ENCODE data around the gene THSD7A. TPM values are rescaled to one million over a fixed set of nuclear protein-coding genes. Genes with fewer than 3 reads are reported as not detected.

THSD7A gene
- total RNA-seq, 4 donors from 2014 or later, result 16.2 to 36.4 (median 21.5) TPM

DNA sequence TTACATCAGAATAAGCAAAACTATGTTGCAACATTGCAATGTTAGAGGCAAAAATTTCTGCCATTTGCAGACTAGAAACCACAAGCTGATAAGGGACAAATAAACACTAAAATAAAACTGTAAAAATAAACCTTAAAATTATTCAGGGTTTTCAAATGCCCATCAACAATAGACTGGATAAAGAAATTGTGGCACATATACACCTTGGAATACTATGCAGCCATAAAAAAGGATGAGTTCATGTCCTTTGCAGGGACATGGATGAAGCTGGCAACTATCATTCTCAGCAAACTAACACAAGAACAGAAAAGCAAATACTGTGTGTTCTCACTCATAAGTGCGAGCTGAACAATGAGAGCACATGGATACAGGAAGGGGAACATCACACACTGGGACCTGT lies 473.4 kb downstream of the THSD7A start:
- no peak for DNase-seq
- H3K27ac ChIP-seq, result no peak overlapping the region
- H3K4me3 ChIP-seq, result no peak overlapping the region
- H3K4me1 ChIP-seq, result no peaks in the 10 kb centered on the region
- intact Hi-C loops (cut with DNase I; ENCODE audit: low total_unique reads), result no loop called here
- H3K36me3 ChIP-seq, result no peaks in the 10 kb centered on the region
- no peaks in the 10 kb centered on the region for H3K9me3 ChIP-seq
- no peaks in the 10 kb centered on the region for H3K27me3 ChIP-seq
- no peak for TF ChIP-seq POLR2A (IDR thresholded peaks at IDR 0.05)
- TF ChIP-seq, protein P1, sequence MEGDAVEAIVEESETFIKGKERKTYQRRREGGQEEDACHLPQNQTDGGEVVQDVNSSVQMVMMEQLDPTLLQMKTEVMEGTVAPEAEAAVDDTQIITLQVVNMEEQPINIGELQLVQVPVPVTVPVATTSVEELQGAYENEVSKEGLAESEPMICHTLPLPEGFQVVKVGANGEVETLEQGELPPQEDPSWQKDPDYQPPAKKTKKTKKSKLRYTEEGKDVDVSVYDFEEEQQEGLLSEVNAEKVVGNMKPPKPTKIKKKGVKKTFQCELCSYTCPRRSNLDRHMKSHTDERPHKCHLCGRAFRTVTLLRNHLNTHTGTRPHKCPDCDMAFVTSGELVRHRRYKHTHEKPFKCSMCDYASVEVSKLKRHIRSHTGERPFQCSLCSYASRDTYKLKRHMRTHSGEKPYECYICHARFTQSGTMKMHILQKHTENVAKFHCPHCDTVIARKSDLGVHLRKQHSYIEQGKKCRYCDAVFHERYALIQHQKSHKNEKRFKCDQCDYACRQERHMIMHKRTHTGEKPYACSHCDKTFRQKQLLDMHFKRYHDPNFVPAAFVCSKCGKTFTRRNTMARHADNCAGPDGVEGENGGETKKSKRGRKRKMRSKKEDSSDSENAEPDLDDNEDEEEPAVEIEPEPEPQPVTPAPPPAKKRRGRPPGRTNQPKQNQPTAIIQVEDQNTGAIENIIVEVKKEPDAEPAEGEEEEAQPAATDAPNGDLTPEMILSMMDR (IDR thresholded peaks at IDR 0.05), result no peak

DNA sequence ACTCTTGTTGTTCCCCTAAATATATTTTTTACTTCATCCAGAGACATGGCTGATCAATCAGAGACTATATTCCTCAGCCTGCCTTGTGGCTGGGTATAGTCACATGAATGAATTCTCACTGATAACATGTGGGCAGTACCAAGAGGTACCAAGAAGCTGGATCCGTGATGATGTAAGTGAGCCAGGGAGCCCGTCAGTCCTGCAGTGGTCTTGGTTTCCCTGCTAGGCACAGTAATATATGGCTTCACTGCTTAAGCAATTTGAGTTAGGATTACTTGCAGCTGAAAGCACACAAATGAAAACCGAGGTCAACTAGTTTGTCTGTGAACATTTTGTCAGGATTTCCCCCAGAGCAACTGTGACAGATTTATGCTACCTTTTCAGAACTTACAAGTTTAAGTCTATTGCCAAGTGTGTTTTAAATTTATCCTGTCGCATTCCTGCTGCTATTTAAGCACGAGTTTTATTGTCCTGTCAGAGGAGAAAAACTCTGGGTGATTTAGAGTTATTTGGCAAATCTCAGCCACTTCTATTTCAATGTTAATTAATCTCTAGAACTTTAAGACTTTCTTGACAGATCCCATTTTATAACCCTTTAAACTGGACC lies 476.5 kb downstream of the THSD7A start:
- Histone ChIP-seq H3K4me3 (no peak overlapping the region), H3K9me3 (no peaks in the 10 kb centered on the region), H3K4me1 (no peaks in the 10 kb centered on the region), H3K27ac (no peak overlapping the region), H3K36me3 (no peaks in the 10 kb centered on the region), H3K27me3 (no peaks in the 10 kb centered on the region)
- intact Hi-C loops (cut with DNase I; ENCODE audit: low total_unique reads), result no loop called here
- TF ChIP-seq POLR2A (IDR thresholded peaks at IDR 0.05), result no peak
- TF ChIP-seq, protein P1 (IDR thresholded peaks at IDR 0.05), result no peak
- no peak for DNase-seq

DNA sequence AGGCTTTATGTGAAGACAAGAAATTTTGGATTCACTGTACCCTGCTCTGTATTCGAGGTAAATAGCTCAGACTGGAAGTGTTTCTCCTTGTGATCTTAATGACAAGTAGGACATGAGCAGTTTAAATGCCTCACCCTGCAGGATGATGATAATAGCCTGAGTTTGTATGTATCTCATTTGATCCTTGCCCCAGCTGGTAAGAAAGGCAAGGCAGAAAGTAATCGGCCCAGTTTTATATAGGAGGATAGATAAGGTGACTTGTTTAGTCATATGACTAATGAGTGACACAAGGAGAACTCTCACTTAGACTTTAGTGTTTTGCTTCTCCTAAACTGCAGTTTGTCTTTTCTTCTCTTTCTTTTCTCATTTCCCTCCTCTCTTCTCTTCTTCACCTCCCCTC lies 485.7 kb downstream of the THSD7A start:
- no peaks in the 10 kb centered on the region for H3K9me3 ChIP-seq
- no peak overlapping the region for H3K4me3 ChIP-seq
- H3K36me3 ChIP-seq, result no peaks in the 10 kb centered on the region
- no peak for DNase-seq
- no peaks in the 10 kb centered on the region for H3K27me3 ChIP-seq
- H3K27ac ChIP-seq, result no peak overlapping the region
- no peak for TF ChIP-seq POLR2A (IDR thresholded peaks at IDR 0.05)
- TF ChIP-seq, protein P1 (IDR thresholded peaks at IDR 0.05), result no peak
- intact Hi-C loops (cut with DNase I; ENCODE audit: low total_unique reads), result no loop called here
- no peaks in the 10 kb centered on the region for H3K4me1 ChIP-seq

DNA sequence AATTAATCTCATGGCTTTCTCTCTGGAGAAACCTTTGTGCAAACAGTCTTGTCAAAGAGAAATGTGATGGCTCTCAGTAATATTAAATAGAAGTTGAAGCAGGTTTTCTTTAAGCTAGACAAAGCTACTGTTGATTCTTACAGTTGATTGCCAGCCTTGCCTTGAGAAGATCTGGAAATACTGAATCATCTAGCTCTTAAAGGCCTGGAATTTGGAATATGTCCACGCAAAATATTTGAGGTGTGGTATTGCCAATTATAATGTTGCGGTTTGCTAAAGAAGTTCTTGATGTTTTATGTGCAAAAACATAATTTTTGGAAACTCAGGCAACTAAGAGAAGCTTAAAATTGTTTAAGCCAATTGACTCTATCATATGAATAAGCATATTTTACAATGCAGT lies 486.4 kb downstream of the THSD7A start:
- intact Hi-C loops (cut with DNase I; ENCODE audit: low total_unique reads), result no loop called here
- Histone ChIP-seq H3K27me3 (no peaks in the 10 kb centered on the region), H3K9me3 (no peaks in the 10 kb centered on the region), H3K4me1 (no peaks in the 10 kb centered on the region), H3K27ac (no peak overlapping the region), H3K4me3 (no peak overlapping the region), H3K36me3 (no peaks in the 10 kb centered on the region)
- TF ChIP-seq, protein P1 (IDR thresholded peaks at IDR 0.05), result no peak
- TF ChIP-seq POLR2A (IDR thresholded peaks at IDR 0.05), result no peak
- no peak for DNase-seq

DNA sequence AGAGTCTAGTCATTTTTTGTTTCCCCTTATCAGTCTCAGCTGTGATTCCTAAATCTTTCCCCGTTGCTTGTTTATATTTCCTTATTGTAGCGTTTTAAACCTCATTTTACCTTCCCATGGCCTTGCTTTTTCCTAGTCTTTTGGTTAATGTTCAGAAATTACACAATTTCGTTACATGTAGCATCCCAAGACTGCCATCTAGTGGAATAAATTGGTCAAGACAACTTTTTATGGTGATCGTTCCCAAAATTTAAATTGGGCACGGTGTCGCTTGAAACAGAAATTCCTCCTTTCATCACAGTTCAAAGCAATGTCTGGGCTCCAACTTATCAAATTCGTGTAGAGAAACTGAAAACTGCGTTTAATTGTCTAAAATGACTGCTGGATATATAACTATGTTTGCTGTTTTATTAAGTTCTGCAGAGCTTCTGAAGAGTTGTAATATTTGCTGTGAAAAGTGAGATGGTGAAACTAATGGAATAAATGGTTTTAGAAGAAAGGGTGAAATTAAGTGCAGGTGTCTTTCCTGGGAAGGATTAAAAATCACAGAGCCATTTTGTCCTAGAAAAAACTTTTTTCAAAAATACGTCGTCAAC lies 488.1 kb downstream of the THSD7A start:
- Histone ChIP-seq H3K27ac (no peak overlapping the region), H3K27me3 (no peaks in the 10 kb centered on the region), H3K36me3 (no peaks in the 10 kb centered on the region), H3K4me1 (no peaks in the 10 kb centered on the region), H3K9me3 (no peaks in the 10 kb centered on the region), H3K4me3 (no peak overlapping the region)
- intact Hi-C loops (cut with DNase I; ENCODE audit: low total_unique reads), result no loop called here
- no peak for TF ChIP-seq POLR2A (IDR thresholded peaks at IDR 0.05)
- TF ChIP-seq, protein P1 (IDR thresholded peaks at IDR 0.05), result peak; percentile 57 to 73 (median 61)
- no peak for DNase-seq
